HepG2 (cell line): ENCODE measurements around the gene RPL18. TPM values are rescaled to one million over a fixed set of nuclear protein-coding genes. Genes with fewer than 3 reads are reported as not detected.

ENCODE experiments used
- CHD2 ChIP-seq: IDR thresholded peaks from 2 replicates; pipeline ENCODE4 v1.6.1; 2011; ENCODE audit warnings: low read depth, low read length, improper control_type of control experiment
- KAT2B ChIP-seq: fragments of 150-350 bp; IDR thresholded peaks from 2 replicates; pipeline ENCODE4 v1.6.1; 2014; ENCODE audit warnings: low read depth, low read length, borderline replicate concordance
- KDM3A ChIP-seq: IDR thresholded peaks from 2 replicates; pipeline ENCODE4 v1.6.1; 2018; ENCODE audit warnings: low read depth, missing compliant biosample characterization
- RARG ChIP-seq: sonication (generic); formaldehyde crosslinking; IDR thresholded peaks from 2 replicates; pipeline ENCODE4 v1.4.0; 2020; ENCODE audit warnings: low read depth, mild to moderate bottlenecking, missing genetic modification reagents
- TCF12 ChIP-seq, 2 experiments: fragments of 450-650 bp in 1 of 2; sonication (generic) in 1 of 2; formaldehyde crosslinking in 1 of 2; IDR thresholded peaks; 2 replicates each; pipeline versions ENCODE4 v1.6.1 to v1.8.0; 2017 to 2022; ENCODE audit warnings: antibody characterized with exemption in 1 of 2, mild to moderate bottlenecking in 1 of 2, missing genetic modification reagents in 1 of 2, moderate library complexity in 1 of 2
- ZFAT ChIP-seq: sonication (generic); formaldehyde crosslinking; conservative IDR thresholded peaks from 2 replicates; pipeline ENCODE4 v1.8.1; 2023; ENCODE audit warnings: missing genetic modification reagents, inconsistent platforms
- ZNF768 ChIP-seq: sonication (generic); formaldehyde crosslinking; IDR thresholded peaks from 2 replicates; pipeline ENCODE4 v1.4.0; 2020; ENCODE audit warnings: missing genetic modification reagents
- ZNF839 ChIP-seq: sonication (generic); formaldehyde crosslinking; IDR thresholded peaks from 2 replicates; pipeline ENCODE4 v1.4.0; 2020; ENCODE audit warnings: missing genetic modification reagents, mild to moderate bottlenecking, borderline replicate concordance
- polyA plus RNA-seq, 8 experiments: library from polyadenylated mRNA; depleted of rRNA in 3 of 8; stranded (reverse) in 7 of 8; unstranded in 1 of 8; fragments of >200 nt; fragmentation: Illumina TruSeq in 4 of 8; extraction: Trizol in 4 of 8; gene quantifications; 2 replicates each; pipeline versions ENCODE4 v1.2.1 to v1.2.3, GENCODE V29; 2011 to 2016; ENCODE audit warnings: low read depth in 4 of 8, missing spikeins in 1 of 8, mixed read lengths in 1 of 8; ENCODE audit not compliant: insufficient read depth in 1 of 8
- total RNA-seq, 5 experiments: library from RNA; depleted of rRNA; stranded (reverse); fragments of >200 nt; fragmentation: Illumina TruSeq; extraction: Trizol; gene quantifications; 2 replicates each; pipeline ENCODE4 v1.2.3, GENCODE V29; 2016; ENCODE audit warnings: low read depth in 1 of 5
- TF ChIP-seq, protein P1 (sequence below): sonication (generic); formaldehyde crosslinking; IDR thresholded peaks from 2 replicates; pipeline ENCODE4 v1.4.0; 2020; ENCODE audit warnings: missing genetic modification reagents, borderline replicate concordance
- TF ChIP-seq, protein P2 (sequence below): sonication (generic); formaldehyde crosslinking; IDR thresholded peaks from 2 replicates; pipeline ENCODE4 v1.5.1; 2020; ENCODE audit warnings: mild to moderate bottlenecking, missing genetic modification reagents, moderate library complexity
- TF ChIP-seq, protein P3 (sequence below): sonication (generic); formaldehyde crosslinking; IDR thresholded peaks from 2 replicates; pipeline ENCODE4 v1.4.0; 2020; ENCODE audit warnings: mild to moderate bottlenecking, missing genetic modification reagents
- TF ChIP-seq, protein P4 (sequence below): sonication (generic); formaldehyde crosslinking; IDR thresholded peaks from 2 replicates; pipeline ENCODE4 v1.4.0; 2020; ENCODE audit warnings: missing genetic modification reagents
- TF ChIP-seq, protein P5 (sequence below): sonication (generic); formaldehyde crosslinking; conservative IDR thresholded peaks from 2 replicates; pipeline ENCODE4 v1.4.0; 2020; ENCODE audit warnings: mild to moderate bottlenecking, missing genetic modification reagents, moderate library complexity
- TF ChIP-seq, protein P6 (sequence below): sonication (generic); formaldehyde crosslinking; IDR thresholded peaks from 2 replicates; pipeline ENCODE4 v1.4.0; 2020; ENCODE audit warnings: mild to moderate bottlenecking, missing genetic modification reagents

The RPL18 gene
- total and polyA plus RNA-seq, 2 of the 13 experiments (the other 11 are each of a cell fraction or from before 2014, with no cell fraction given) = 1,485 to 1,639 TPM

DNA sequence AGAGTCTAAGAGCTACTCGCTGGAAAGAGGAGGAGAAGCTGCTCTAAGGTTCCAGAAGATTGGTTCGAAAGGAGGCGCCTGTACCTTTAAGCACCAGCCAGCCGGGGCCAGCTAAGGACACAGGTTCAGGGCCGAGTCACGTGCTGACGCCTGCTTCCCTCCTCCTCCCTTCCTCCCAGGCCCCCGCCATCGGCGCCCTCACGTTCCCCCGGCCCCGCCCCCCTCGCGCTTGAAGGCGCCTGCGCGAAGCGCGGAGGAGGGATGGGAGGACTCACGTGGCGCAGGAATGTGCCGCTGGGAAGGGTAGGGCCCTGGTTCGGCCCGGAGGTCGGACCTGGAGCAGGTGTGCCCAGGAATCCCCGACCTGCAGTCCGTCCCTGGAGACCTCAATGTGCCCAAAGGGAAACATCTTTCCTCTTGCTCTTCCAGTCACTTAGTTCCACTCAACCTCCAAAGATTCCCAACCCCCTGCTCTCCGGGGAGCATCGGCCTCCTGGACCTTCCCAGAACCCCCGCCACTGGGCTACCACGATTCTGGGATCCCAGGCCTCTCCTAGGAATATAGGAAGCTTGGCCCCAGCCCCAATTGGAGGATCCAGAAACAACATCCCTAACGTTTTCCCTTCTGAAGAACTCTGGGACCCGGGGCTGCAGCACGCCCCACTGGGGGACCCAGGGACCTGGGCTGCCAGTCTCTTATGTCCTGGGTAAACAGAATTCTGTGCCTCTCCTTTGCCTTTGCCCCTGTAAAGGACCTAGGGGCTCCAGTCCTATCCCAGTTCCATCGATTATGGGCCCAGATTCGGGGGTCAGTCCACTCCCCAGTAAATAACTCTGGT is 15.7 kb upstream of the RPL18 start (continued):
- TF ChIP-seq, protein P1, sequence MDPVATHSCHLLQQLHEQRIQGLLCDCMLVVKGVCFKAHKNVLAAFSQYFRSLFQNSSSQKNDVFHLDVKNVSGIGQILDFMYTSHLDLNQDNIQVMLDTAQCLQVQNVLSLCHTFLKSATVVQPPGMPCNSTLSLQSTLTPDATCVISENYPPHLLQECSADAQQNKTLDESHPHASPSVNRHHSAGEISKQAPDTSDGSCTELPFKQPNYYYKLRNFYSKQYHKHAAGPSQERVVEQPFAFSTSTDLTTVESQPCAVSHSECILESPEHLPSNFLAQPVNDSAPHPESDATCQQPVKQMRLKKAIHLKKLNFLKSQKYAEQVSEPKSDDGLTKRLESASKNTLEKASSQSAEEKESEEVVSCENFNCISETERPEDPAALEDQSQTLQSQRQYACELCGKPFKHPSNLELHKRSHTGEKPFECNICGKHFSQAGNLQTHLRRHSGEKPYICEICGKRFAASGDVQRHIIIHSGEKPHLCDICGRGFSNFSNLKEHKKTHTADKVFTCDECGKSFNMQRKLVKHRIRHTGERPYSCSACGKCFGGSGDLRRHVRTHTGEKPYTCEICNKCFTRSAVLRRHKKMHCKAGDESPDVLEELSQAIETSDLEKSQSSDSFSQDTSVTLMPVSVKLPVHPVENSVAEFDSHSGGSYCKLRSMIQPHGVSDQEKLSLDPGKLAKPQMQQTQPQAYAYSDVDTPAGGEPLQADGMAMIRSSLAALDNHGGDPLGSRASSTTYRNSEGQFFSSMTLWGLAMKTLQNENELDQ (CRISPR knock-in tag) = no peak
- TF ChIP-seq RARG (CRISPR knock-in tag) = no peak
- no peak for TF ChIP-seq TCF12 (IDR thresholded peaks at IDR 0.05)
- TF ChIP-seq TCF12 (CRISPR knock-in tag; IDR thresholded peaks at IDR 0.05) = no peak
- TF ChIP-seq ZNF839 (CRISPR knock-in tag) = no peak
- TF ChIP-seq KAT2B = no peak
- TF ChIP-seq, protein P2, sequence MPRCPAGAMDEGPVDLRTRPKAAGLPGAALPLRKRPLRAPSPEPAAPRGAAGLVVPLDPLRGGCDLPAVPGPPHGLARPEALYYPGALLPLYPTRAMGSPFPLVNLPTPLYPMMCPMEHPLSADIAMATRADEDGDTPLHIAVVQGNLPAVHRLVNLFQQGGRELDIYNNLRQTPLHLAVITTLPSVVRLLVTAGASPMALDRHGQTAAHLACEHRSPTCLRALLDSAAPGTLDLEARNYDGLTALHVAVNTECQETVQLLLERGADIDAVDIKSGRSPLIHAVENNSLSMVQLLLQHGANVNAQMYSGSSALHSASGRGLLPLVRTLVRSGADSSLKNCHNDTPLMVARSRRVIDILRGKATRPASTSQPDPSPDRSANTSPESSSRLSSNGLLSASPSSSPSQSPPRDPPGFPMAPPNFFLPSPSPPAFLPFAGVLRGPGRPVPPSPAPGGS (CRISPR knock-in tag) = 0 out of 2 replicates have a peak, but pooled peaks have one; percentile 45
- peak; percentile 76 for TF ChIP-seq KDM3A (CRISPR knock-in tag)
- TF ChIP-seq, protein P3, sequence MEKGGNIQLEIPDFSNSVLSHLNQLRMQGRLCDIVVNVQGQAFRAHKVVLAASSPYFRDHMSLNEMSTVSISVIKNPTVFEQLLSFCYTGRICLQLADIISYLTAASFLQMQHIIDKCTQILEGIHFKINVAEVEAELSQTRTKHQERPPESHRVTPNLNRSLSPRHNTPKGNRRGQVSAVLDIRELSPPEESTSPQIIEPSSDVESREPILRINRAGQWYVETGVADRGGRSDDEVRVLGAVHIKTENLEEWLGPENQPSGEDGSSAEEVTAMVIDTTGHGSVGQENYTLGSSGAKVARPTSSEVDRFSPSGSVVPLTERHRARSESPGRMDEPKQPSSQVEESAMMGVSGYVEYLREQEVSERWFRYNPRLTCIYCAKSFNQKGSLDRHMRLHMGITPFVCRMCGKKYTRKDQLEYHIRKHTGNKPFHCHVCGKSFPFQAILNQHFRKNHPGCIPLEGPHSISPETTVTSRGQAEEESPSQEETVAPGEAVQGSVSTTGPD = no peak
- TF ChIP-seq, protein P4, sequence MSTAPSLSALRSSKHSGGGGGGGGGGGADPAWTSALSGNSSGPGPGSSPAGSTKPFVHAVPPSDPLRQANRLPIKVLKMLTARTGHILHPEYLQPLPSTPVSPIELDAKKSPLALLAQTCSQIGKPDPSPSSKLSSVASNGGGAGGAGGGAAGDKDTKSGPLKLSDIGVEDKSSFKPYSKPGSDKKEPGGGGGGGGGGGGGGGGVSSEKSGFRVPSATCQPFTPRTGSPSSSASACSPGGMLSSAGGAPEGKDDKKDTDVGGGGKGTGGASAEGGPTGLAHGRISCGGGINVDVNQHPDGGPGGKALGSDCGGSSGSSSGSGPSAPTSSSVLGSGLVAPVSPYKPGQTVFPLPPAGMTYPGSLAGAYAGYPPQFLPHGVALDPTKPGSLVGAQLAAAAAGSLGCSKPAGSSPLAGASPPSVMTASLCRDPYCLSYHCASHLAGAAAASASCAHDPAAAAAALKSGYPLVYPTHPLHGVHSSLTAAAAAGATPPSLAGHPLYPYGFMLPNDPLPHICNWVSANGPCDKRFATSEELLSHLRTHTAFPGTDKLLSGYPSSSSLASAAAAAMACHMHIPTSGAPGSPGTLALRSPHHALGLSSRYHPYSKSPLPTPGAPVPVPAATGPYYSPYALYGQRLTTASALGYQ (CRISPR knock-in tag) = peak; percentile 67; the same call in 1 of the 2 replicates
- peak; percentile 48; the same call in 1 of the 2 replicates for TF ChIP-seq CHD2
- TF ChIP-seq, protein P5, sequence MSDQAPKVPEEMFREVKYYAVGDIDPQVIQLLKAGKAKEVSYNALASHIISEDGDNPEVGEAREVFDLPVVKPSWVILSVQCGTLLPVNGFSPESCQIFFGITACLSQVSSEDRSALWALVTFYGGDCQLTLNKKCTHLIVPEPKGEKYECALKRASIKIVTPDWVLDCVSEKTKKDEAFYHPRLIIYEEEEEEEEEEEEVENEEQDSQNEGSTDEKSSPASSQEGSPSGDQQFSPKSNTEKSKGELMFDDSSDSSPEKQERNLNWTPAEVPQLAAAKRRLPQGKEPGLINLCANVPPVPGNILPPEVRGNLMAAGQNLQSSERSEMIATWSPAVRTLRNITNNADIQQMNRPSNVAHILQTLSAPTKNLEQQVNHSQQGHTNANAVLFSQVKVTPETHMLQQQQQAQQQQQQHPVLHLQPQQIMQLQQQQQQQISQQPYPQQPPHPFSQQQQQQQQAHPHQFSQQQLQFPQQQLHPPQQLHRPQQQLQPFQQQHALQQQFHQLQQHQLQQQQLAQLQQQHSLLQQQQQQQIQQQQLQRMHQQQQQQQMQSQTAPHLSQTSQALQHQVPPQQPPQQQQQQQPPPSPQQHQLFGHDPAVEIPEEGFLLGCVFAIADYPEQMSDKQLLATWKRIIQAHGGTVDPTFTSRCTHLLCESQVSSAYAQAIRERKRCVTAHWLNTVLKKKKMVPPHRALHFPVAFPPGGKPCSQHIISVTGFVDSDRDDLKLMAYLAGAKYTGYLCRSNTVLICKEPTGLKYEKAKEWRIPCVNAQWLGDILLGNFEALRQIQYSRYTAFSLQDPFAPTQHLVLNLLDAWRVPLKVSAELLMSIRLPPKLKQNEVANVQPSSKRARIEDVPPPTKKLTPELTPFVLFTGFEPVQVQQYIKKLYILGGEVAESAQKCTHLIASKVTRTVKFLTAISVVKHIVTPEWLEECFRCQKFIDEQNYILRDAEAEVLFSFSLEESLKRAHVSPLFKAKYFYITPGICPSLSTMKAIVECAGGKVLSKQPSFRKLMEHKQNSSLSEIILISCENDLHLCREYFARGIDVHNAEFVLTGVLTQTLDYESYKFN (CRISPR knock-in tag) = peak; percentile 66
- no peak for TF ChIP-seq ZNF768 (CRISPR knock-in tag)
- TF ChIP-seq, protein P6, sequence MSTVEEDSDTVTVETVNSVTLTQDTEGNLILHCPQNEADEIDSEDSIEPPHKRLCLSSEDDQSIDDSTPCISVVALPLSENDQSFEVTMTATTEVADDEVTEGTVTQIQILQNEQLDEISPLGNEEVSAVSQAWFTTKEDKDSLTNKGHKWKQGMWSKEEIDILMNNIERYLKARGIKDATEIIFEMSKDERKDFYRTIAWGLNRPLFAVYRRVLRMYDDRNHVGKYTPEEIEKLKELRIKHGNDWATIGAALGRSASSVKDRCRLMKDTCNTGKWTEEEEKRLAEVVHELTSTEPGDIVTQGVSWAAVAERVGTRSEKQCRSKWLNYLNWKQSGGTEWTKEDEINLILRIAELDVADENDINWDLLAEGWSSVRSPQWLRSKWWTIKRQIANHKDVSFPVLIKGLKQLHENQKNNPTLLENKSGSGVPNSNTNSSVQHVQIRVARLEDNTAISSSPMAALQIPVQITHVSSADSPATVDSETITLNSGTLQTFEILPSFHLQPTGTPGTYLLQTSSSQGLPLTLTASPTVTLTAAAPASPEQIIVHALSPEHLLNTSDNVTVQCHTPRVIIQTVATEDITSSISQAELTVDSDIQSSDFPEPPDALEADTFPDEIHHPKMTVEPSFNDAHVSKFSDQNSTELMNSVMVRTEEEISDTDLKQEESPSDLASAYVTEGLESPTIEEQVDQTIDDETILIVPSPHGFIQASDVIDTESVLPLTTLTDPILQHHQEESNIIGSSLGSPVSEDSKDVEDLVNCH (CRISPR knock-in tag) = no peak
- no peak for TF ChIP-seq ZFAT (CRISPR knock-in tag)
